TTC549 (cell line): Measurements from ENCODE around the gene NEK8.

Experiments
- FAIRE-seq: peaks from 2 replicates; lab custom pipeline; 2012; peaks lifted over from hg19 to GRCh38; lab: Jason Lieb, UNC

NEK8 gene

DNA sequence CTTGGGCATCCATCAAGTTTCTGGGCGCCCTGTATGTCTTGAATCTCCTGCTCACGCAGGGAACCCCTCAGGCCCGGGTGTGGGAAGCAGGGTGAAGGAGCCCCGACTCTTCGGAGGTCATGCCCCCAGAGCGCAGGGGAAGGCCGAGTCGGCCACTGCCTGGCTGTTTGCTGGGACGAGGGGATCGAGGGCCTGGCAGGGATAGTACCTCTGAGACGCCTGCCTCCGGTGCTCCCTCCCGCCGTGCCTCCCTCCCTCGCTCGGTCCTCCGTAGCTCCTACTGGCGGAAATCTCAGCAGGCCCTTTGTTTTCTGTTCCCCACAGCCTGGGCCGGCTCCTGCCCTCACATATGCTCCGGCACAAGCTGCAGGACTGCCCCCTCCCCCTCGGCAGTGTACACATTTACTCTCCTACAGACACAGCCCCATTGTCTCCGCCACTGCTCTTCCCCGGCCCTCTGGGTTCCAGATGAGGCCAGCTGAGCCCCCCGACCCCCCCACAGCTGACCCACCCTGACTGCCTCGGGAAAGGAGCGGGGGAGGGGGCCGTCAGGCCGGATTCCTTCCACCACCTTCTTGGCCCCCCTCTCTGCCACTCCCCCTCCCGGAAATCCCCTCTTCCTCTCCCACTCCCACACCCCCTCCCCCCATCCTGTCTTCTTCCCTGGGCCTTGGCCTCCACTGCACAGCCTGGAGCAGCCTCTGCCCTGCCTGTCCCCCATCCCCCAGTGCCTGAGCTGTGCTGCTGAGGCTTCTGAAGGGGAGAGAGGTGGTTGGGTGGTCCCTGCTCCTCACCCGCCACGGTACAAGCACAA, 16.6 kb downstream of the NEK8 start:
- FAIRE-seq: no peak

DNA sequence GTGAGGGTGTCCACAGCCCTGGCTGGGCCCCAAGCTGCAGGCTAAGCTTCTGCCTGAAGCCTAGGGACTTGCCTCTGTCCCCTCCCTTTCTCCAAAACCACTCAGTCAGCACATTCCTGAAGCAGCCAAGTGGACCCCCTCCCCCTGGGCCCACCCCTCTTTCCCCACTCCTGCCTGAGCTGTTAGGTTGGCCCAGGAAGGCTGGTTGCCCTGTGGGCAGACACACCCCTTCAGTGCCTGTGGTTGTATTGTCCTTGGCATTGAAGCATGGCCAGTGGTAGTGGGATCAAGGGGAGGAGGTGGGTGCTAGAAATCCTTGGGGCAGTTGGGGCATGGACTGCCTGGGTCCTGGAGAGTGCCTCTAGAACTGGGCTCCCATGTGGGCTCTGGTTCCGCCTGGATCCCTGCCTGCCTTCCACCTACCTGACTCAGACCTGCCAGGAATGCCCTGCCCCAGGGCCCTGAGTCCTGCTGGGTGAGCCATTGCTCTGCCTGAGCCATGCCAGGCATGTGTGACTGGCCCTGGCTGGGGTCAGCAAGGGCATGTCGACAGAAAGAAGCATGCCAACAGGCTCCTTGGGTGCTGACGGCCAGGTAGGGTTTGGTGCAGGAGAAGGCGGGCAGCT, 17.3 kb downstream of the NEK8 start:
- no peak for FAIRE-seq

DNA sequence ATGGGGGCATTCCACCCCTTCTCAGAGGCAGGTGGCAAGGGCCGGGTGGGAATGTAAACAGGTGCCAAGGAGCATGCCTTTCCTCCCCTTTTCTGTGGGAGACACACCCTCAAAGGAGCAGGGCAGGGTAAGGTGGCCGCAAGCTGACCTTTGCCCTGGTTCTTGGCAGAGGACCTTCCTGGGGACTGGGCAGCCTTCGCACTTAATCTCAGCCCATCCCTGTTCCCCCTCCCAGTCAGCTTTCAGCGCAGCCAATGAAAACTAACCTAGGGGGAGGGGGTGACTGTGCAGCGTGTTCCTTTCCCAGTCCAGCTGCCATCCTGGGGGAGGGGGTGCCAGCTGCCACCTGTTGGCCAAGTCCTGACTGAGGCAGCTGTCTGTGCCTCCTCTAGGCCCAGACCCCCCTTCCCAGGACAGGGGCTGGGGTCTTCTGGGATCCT, 18.0 kb downstream of the NEK8 start:
- FAIRE-seq: no peak

DNA sequence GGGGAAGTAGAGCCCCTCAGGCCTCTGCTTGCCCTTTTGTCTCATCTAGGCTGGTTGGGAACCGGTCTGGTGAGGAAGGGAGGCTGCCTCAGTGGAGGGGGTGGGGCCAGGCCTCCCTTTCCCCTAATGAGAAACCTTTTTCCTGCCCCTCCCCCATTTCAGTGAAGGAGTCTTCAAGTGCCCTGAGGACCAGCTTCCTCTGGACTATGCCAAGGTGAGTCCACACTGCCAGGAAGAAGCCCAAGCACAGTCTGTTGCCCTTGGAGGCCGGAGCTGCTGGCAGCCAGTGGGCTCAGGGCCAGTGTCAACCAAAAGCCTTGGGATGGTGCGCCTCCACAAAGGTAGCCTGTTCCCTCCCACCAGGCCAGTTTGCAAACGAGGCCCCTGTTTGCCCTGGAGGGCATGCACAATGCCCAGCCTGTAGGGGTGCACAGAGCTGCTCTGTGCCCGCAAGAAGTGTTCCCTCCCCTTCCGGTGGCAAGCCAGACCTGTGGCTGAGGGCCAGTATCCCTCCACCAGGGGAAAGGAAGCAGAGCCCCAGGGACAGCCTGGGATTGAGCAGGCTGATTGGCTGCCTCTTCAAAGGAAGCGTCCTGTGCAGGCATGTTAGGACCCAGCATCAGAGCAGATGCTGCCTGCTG, 18.6 kb downstream of the NEK8 start:
- FAIRE-seq: no peak

DNA sequence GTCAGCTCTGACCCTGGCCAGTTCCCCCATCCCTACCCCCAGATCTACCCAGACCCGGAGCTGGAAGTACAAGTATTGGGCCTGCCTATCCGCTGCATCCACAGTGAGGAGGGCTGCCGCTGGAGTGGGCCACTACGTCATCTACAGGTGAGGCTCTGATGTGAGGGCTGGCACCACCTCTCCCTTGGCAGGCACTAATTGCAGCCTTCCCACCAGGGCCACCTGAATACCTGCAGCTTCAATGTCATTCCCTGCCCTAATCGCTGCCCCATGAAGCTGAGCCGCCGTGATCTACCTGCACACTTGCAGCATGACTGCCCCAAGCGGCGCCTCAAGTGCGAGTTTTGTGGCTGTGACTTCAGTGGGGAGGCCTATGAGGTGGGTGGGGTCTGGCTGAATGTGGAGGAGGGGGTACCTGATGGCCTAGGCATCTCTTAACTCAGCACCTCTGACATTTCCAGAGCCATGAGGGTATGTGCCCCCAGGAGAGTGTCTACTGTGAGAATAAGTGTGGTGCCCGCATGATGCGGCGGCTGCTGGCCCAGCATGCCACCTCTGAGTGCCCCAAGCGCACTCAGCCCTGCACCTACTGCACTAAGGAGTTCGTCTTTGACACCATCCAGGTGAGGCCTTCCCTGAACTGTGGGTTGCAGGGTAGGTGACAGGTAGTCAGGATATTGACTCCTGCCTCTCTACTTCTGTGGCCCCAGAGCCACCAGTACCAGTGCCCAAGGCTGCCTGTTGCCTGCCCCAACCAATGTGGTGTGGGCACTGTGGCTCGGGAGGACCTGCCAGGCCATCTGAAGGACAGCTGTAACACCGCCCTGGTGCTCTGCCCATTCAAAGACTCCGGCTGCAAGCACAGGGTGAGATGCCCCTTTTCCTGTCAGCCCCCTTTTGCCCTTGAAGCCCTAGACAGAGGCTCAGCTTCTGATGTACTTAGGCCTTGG, 19.5 kb downstream of the NEK8 start:
- no peak for FAIRE-seq

DNA sequence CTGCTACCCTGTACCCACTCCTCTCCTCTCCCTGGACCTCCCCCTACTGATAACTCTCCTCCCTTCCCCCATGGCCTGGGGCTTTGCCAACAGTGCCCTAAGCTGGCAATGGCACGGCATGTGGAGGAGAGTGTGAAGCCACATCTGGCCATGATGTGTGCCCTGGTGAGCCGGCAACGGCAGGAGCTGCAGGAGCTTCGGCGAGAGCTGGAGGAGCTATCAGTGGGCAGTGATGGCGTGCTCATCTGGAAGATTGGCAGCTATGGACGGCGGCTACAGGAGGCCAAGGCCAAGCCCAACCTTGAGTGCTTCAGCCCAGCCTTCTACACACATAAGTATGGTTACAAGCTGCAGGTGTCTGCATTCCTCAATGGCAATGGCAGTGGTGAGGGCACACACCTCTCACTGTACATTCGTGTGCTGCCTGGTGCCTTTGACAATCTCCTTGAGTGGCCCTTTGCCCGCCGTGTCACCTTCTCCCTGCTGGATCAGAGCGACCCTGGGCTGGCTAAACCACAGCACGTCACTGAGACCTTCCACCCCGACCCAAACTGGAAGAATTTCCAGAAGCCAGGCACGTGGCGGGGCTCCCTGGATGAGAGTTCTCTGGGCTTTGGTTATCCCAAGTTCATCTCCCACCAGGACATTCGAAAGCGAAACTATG, 20.4 kb downstream of the NEK8 start:
- no peak for FAIRE-seq

DNA sequence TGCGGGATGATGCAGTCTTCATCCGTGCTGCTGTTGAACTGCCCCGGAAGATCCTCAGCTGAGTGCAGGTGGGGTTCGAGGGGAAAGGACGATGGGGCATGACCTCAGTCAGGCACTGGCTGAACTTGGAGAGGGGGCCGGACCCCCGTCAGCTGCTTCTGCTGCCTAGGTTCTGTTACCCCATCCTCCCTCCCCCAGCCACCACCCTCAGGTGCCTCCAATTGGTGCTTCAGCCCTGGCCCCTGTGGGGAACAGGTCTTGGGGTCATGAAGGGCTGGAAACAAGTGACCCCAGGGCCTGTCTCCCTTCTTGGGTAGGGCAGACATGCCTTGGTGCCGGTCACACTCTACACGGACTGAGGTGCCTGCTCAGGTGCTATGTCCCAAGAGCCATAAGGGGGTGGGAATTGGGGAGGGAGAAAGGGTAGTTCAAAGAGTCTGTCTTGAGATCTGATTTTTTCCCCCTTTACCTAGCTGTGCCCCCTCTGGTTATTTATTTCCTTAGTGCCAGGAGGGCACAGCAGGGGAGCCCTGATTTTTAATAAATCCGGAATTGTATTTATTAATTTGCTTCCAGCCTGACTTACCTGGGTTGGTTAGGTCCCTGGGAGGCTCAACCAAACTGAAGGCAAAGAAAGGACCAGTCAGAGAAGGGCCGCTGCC, 21.1 kb downstream of the NEK8 start:
- FAIRE-seq: no peak

DNA sequence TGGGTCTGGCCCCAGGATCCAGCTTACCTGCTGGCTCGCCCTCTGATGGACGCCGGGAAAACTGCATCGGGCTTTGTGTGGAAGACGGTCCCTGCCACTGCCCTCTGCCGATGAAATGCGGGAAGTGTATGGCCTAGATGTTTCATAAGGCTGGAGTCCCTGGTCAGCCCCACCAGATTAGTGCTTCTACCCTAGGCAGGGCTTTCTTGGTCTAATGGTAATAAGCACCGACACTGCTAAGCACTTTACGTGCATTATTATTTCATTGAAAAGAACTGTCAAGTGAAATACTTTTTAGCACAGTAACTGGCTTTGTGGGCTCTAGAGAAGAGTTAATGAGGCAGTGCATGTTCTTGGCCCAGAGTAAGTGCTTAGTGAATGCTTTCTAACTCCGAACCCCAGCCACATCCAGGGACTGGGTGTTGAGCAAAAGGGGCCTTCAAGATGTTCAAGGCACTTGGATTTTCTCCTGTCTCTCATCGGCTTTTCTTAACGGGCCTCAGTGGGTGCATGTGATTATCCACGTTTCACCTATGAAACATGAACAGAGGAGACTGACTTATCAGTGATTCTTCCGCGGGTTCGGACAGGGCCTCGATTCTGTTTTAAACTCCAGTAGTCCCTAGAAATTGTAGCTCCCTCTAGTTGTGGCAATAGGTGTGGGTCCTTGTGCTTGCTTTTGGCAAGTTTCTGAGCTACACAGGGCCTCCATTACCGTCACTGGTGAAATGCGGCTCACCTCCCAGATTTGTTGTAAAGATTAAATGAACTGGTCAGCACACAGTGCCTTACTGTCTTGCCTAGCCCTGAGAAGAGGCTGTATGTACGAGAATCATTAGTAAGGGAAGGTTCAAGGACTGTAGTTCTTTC, 21.8 kb downstream of the NEK8 start:
- peak; percentile 77 for FAIRE-seq

DNA sequence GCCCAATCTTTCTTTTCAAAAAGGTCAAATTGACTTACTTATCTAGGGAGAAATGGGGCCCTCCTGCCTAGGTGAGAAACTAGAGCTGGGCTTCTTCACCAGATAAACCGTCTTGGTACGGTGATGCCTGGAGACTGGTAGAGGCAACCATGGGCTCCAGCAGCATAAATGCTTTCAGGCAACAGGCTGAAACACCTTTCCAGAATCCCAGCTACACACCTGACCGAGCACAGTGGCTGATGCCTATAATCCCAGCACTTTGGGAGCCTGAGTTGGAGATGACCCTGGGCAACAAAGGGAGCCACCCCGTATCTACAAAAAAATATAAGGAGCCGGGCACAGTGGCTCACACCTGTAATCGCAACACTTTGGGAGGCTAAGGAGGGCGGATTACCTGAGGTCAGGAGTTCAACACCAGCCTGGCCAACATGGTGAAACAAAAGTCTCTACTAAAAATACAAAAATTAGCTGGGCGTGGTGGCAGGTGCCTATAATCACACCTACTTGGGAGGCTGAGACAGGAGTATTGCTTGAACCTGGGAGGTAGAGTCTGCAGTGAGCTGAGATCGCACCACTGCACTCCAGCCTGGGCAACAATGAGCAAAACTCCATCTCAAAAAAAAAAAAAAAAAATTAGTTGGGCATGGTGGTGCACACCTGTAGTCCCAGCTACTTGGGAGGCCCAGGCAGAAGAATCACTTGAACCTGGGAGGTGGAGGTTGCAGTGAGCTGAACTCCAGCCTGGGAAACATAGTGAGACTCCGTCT, 23.2 kb downstream of the NEK8 start:
- no peak for FAIRE-seq

DNA sequence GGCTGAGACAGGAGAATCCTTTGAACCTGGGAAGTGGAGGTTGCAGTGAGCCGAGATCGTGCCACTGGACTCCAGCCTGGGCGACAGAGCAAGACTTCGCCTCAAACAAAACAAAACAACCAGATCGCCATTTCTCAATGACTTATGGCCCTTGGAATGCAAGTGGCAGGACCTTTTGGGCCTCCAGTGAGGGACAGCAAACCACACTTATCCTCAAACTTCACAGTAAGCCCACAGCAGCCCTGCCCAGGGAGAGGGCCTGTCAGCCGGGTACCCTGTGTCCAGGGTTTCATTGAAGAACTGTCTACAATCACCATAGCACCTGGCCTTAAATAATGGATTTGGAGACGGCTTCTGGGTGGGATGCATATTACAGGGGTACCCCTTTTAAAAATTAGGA, 26.9 kb downstream of the NEK8 start:
- no peak for FAIRE-seq

DNA sequence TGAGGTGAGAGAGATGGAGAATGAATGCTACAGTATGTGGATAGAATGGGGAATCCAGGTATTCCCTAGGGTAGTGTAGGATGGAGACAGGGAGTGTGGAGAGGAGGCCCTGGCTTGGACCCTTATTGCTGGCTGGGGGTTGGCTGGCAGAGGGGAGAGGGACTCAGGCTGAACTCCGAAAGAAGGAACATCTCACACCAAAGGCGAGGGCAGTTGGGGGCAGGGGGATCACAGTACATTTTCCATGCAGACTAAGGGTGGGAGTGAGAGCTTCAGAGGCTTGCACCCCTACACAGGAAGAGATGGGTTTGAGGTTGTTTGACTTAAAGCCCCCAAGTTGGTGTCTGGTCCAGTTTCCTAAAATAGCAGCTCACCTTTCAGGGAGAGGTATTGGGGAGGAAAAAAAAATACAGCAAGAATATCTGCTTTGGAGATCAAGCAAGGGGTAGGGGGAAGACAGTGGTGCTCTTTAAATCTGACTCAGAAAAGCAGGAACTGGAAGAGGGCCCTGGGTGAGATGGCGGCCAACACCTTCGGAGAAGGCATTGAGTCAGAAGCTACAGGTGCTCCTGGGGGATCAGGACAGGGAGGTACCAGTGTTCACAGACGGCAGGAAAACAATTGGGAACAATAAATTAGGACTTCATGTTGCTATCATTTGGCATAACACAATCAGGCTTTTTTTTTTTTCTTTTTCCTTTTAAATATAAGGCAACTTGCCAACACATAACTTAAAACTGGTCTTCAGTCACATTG, 27.6 kb downstream of the NEK8 start:
- FAIRE-seq: no peak

DNA sequence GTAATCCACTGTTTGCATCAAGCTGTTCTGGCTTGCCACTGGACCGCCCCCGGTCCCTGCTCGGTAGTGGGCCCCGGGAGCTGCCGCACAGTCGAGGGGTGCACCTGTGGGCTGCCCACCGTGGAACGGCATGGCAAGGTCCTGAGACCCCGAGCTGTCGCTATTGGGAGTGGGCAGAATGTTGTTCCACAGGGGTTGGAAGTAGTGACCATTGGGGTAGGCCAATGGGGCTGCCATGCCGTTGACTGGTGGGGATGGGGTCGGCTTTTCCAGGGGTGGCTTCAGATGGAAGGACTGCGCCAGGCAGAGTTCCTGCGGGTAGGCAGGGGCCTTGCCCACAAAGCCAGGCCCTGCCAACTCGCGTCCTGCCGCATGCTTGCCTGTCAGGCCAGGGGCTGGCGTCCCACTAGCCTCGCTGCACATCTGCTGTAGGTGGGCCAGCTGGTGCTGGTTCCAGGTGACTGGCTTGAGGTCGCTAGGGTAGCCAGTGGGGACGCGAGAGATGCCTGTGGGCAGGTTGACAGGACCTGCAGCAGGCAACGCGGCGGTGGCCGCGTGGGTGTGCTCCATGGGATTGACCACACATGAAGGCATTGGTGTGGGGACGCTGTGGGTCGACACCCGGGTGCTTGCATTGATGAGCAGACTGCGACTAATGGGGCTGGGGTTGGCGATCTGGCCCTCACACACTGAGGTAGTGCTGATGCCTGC, 30.0 kb downstream of the NEK8 start:
- no peak for FAIRE-seq

DNA sequence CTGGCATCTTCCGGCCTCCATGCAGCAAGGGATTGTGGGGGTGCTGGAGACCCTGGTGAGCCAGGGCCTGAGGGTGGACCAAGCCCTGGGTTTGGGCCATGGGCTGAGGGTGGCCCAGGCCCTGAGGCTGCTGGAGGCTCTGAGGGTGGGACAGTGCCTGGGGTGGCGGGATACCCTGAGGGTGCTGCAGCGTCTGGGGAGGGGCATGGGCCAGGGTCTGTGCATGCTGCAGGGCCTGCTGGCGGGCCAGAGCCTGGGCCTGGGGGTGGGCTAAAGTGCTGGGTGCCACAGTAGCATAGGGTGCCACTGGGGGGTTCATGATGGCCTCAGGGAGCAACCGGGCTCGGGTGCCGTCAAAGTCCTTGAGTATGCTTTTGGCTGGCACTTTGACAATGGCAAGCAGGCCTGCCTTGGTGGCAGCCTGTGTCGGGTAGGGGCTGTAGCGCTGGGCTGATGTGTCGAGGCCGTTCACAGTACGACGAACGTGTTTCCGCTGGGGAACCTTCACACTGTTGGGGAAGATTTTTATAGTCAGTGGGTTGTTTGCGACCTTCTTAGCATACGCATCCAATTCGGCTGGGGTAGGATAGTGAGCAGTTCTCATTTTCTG, 30.8 kb downstream of the NEK8 start:
- no peak for FAIRE-seq

DNA sequence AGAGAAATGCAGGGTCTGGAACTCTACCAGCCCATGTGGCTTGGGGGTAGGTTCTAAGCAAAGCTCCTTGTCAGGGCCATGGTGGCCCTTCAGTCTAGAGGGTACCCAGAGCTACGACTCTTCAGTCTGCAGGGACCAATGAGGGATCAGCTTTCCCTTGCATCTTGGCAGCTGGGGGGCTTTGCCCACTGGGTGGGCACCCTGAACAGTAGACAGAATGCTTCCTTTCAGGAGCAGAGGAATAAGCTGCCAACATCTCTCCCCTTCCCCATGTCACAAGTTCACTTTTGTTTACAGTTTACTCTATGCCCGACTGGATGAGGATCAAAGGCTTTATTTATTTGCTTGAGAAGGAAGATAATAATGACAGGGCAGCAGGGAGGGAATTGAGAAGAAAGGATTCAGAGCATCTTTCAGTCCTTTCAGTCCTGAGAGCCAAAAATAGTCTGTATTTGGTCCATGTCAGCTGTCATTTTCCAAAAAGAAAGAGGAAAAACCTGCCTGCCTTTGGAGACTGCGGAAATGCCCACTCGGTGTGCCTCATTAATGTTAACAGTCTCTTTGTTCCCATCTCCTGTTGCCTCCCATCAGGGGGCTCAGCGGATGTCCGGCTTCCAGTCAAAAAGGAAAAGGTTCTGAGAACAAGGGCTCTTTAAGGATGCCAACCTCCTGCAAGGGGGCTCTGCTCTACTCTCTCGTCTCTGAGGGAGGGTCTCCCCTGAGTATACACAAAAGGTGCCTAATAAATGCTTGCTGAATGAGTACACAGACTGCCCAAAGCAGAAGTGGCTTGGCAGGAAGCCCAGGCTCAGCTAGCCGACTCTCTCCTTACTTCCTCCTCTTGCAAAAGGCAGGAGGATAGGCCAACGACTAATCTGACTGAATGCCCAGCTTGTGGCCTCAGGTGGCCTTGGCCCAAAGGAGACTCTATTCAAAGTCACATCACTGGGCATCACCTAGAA, 32.3 kb downstream of the NEK8 start:
- FAIRE-seq: no peak

DNA sequence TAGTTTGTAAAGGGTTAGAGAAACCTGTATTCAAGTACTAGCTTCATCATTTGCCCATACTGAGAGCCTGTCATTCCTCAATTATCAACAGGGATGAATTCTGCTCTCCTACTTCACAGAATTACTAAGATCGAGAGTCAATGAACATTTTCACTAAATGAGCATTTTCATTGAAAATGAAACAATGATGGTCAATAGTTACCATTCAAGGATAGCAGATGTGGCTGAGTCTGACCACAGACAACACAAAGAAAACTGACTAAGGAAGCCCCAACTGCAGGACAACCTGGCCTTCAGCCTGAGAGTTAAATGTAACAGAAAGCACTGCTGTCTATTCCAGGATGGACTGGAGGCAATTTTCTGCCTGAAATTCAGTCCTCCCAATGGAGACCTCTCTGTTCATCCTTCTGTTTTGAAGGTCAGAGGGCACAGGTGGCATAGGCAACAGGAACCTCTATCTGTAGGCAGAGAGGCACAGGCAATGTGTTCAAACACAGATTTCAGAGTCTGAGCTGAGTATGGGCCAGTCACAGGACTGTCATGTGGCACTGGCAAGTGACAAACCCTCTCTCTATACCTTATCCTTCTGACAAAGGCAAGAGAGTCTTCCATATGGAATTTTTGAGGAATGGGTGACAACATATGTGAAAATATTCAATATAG, 34.7 kb downstream of the NEK8 start:
- FAIRE-seq: no peak

DNA sequence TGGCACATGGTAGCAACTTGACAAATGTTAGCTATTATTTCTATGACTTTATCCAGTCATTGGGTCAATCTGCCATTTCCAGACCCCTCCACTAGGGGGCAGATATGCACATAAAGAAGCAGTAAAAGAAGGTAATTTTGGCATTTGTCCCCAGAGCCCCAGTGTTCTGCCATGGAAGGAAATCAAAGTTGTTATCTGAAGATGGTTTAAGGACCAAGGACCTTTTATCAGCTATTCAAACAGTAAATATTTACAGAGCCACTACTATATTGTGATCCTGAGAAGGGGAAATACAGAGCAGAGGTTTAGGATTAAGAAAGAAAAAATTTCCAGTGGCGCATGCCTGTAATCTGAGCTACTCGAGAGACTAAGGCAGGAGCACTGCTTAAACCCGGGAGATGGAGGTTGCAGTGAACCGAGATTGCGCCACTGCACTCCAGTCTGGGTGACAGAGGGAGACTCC, 35.2 kb downstream of the NEK8 start:
- peak; percentile 58 for FAIRE-seq
